ENCODE measurements around the gene SLC2A1. TPM values are rescaled to one million over a fixed set of nuclear protein-coding genes. Genes with fewer than 3 reads are reported as not detected.
"Not testable (repeated sequence)": the region's sequence is repeated elsewhere in the genome, so short reads cannot be mapped to it uniquely, and the experiment has no call there.

The SLC2A1 gene
- total RNA-seq, 1 donor from 2014 or later: 117 TPM

- H3K27me3 Mint-ChIP-seq: no peaks in the 10 kb centered on the region
- H3K4me3 Mint-ChIP-seq: no peak overlapping the region
- H3K9me3 Mint-ChIP-seq: peaks cover 11% of the 10 kb centered on the region
- peaks cover 2% of the 10 kb centered on the region for H3K36me3 Mint-ChIP-seq (ENCODE audit: low read depth)
- intact Hi-C loops (cut with micrococcal nuclease): no loop called here
- no peak for TF ChIP-seq CTCF (IDR thresholded peaks at IDR 0.05)
- ATAC-seq (ENCODE audit: low read depth): no peak
- DNase-seq: no peak
- H3K27ac Mint-ChIP-seq: no peak overlapping the region
- ChIA-PET CTCF (interaction anchor here (0.9 to 9.5 kb wide), 17 partner anchors 9 to 501 kb away, joined by 3 to 523 read pairs (median 7); no protein-coding TSS in a partner anchor), POLR2A (interaction anchor here (0.7 to 2.7 kb wide), 6 partner anchors 9 to 159 kb away, joined by 3 to 50 read pairs (median 8); partner anchors contain the start of gene SLC2A1)
- H3K4me1 Mint-ChIP-seq: peaks cover 6% of the 10 kb centered on the region
Observed at GRCh38 chr1:42914092-42914627, 44.5 kb downstream of the SLC2A1 start.

- CTCF ChIA-PET: interaction anchor here (0.5 to 9.5 kb wide), 34 partner anchors 9 to 501 kb away, joined by 3 to 523 read pairs (median 4); partner anchors contain the start of genes CFAP57, EBNA1BP2 and ZNF691
- Mint-ChIP-seq H3K36me3 (ENCODE audit: low read depth) (peaks cover 2% of the 10 kb centered on the region), H3K4me3 (no peak overlapping the region), H3K27me3 (no peaks in the 10 kb centered on the region), H3K9me3 (peaks cover 11% of the 10 kb centered on the region), H3K27ac (no peak overlapping the region), H3K4me1 (peaks cover 6% of the 10 kb centered on the region)
- TF ChIP-seq CTCF (IDR thresholded peaks at IDR 0.05): peak; percentile 55
- ATAC-seq (ENCODE audit: low read depth): peak; percentile 99
- intact Hi-C loops (cut with micrococcal nuclease): loop anchor here (1.0 kb wide), 5 partner anchors 10 to 335 kb away; no protein-coding TSS in a partner anchor
- POLR2A ChIA-PET: interaction anchor here (0.6 to 2.7 kb wide), 10 partner anchors 10 to 1899 kb away, joined by 3 to 50 read pairs (median 4); partner anchors contain the start of genes C1orf50, P3H1 and SLC2A1
- DNase-seq: no peak
Observed at GRCh38 chr1:42913426-42914091, 45.1 kb downstream of the SLC2A1 start.

- CTCF ChIA-PET: interaction anchor here (9.5 kb wide), 1 partner anchor 161 kb away, joined by 523 read pairs; no protein-coding TSS in a partner anchor
- H3K27ac Mint-ChIP-seq: no peak overlapping the region
- POLR2A ChIA-PET: interaction anchor here (0.6 kb wide), 1 partner anchor 80 kb away, joined by 8 read pairs; no protein-coding TSS in a partner anchor
- DNase-seq (no peak), ATAC-seq (ENCODE audit: low read depth) (no peak)
- H3K27me3 Mint-ChIP-seq: no peaks in the 10 kb centered on the region
- peaks cover 6% of the 10 kb centered on the region for H3K4me1 Mint-ChIP-seq
- H3K9me3 Mint-ChIP-seq: peaks cover 9% of the 10 kb centered on the region
- TF ChIP-seq CTCF (IDR thresholded peaks at IDR 0.05): no peak
- intact Hi-C loops (cut with micrococcal nuclease): no loop called here
- no peak overlapping the region for H3K4me3 Mint-ChIP-seq
- H3K36me3 Mint-ChIP-seq (ENCODE audit: low read depth): peaks cover 2% of the 10 kb centered on the region
Observed at GRCh38 chr1:42910985-42911384, 47.7 kb downstream of the SLC2A1 start.

GRCh38 chr1:42908046-42908445, 50.6 kb downstream of the SLC2A1 start:
- ChIA-PET POLR2A (no interaction called here), CTCF (interaction anchor here (0.7 kb wide), 1 partner anchor 130 kb away, joined by 4 read pairs; no protein-coding TSS in a partner anchor)
- Mint-ChIP-seq H3K4me1 (no peaks in the 10 kb centered on the region), H3K27me3 (peaks cover 1% of the 10 kb centered on the region), H3K36me3 (ENCODE audit: low read depth) (no peaks in the 10 kb centered on the region), H3K9me3 (no peaks in the 10 kb centered on the region), H3K27ac (no peak overlapping the region), H3K4me3 (no peak overlapping the region)
- ATAC-seq (ENCODE audit: low read depth) (no peak), DNase-seq (no peak)
- intact Hi-C loops (cut with micrococcal nuclease): no loop called here
- no peak for TF ChIP-seq CTCF (IDR thresholded peaks at IDR 0.05)

- intact Hi-C loops (cut with micrococcal nuclease): no loop called here
- no peak for TF ChIP-seq CTCF (IDR thresholded peaks at IDR 0.05)
- no peak for DNase-seq
- Mint-ChIP-seq H3K27me3 (peaks cover 16% of the 10 kb centered on the region), H3K4me1 (no peaks in the 10 kb centered on the region), H3K9me3 (peaks cover under 1% of the 10 kb centered on the region), H3K4me3 (no peak overlapping the region), H3K27ac (no peak overlapping the region), H3K36me3 (ENCODE audit: low read depth) (no peaks in the 10 kb centered on the region)
- ChIA-PET POLR2A (no interaction called here), CTCF (interaction anchor here (1.2 to 1.7 kb wide), 2 partner anchors 9 to 169 kb away, joined by 6 read pairs; no protein-coding TSS in a partner anchor)
- no peak for ATAC-seq (ENCODE audit: low read depth)
Observed at GRCh38 chr1:42904434-42904833, 54.2 kb downstream of the SLC2A1 start.

- ATAC-seq (ENCODE audit: low read depth); H3K4me1 Mint-ChIP-seq; DNase-seq; H3K36me3 Mint-ChIP-seq (ENCODE audit: low read depth); H3K4me3 Mint-ChIP-seq; intact Hi-C loops (cut with micrococcal nuclease); H3K27ac Mint-ChIP-seq; POLR2A ChIA-PET: not testable (repeated sequence)
- Mint-ChIP-seq H3K27me3 (peaks cover 37% of the 10 kb centered on the region), H3K9me3 (peaks cover 16% of the 10 kb centered on the region)
- CTCF ChIA-PET: interaction anchor here (2.4 kb wide), 1 partner anchor 13 kb away, joined by 7 read pairs; no protein-coding TSS in a partner anchor
Observed at GRCh38 chr1:42899960-42900359, 58.7 kb downstream of the SLC2A1 start.

Measured in activated B cell treated with CpG ODN at 0.5 μM for 24 hours (primary cell).